HepG2 (cell line): Measurements from ENCODE around the gene ZBTB7B. TPM values are rescaled to one million over a fixed set of nuclear protein-coding genes. Genes with fewer than 3 reads are reported as not detected.

ENCODE experiments used
- HMGA1 ChIP-seq: sonication (generic); formaldehyde crosslinking; conservative IDR thresholded peaks from 2 replicates; pipeline ENCODE4 v1.4.0; 2020; ENCODE audit warnings: missing genetic modification reagents
- HNRNPH1 ChIP-seq: fragments of 200-400 bp; formaldehyde crosslinking; optimal IDR thresholded peaks from 2 replicates; pipeline ENCODE3; 2017; ENCODE audit warnings: mild to moderate bottlenecking, low read depth, low read length
- HOXA3 ChIP-seq: sonication (generic); formaldehyde crosslinking; IDR thresholded peaks from 2 replicates; pipeline ENCODE4 v1.5.0; 2020; ENCODE audit warnings: missing genetic modification reagents
- KLF16 ChIP-seq, 2 experiments: sonication (generic) in 1 of 2; formaldehyde crosslinking in 1 of 2; IDR thresholded peaks; 2 replicates each; pipeline versions ENCODE4 v1.6.1 to v1.8.0; 2016 to 2023; ENCODE audit warnings: missing genetic modification reagents in 2 of 2, missing compliant biosample characterization in 1 of 2
- MXI1 ChIP-seq: IDR thresholded peaks from 3 replicates; pipeline ENCODE4 v1.6.1; 2012; ENCODE audit warnings: low read depth, low read length, inconsistent platforms, borderline replicate concordance
- NAIF1 ChIP-seq: sonication (generic); formaldehyde crosslinking; IDR thresholded peaks from 2 replicates; pipeline ENCODE4 v1.5.0; 2020; ENCODE audit warnings: mild to moderate bottlenecking, missing genetic modification reagents, borderline replicate concordance
- NFATC3 ChIP-seq: sonication (generic); formaldehyde crosslinking; IDR thresholded peaks from 2 replicates; pipeline ENCODE4 v1.5.1; 2020; ENCODE audit warnings: mild to moderate bottlenecking, missing genetic modification reagents
- PATZ1 ChIP-seq: sonication (generic); formaldehyde crosslinking; IDR thresholded peaks from 2 replicates; pipeline ENCODE4 v1.4.0; 2020; ENCODE audit warnings: missing genetic modification reagents
- SRY ChIP-seq: sonication (generic); formaldehyde crosslinking; IDR thresholded peaks from 2 replicates; pipeline ENCODE4 v1.8.0; 2022; ENCODE audit warnings: mild to moderate bottlenecking, missing genetic modification reagents
- YY1 ChIP-seq: IDR thresholded peaks from 2 replicates; pipeline ENCODE4 v1.6.1; 2011; ENCODE audit warnings: low read length, low read depth, moderate library complexity, mild to moderate bottlenecking; ENCODE audit not compliant: insufficient read depth, insufficient replicate concordance
- ZC3H13 ChIP-seq: sonication (generic); formaldehyde crosslinking; IDR thresholded peaks from 2 replicates; pipeline ENCODE4 v1.8.1; 2023; ENCODE audit warnings: mild to moderate bottlenecking, missing genetic modification reagents, moderate library complexity
- ZKSCAN5 ChIP-seq: sonication (generic); formaldehyde crosslinking; IDR thresholded peaks from 2 replicates; pipeline ENCODE4 v1.5.1; 2020; ENCODE audit warnings: mild to moderate bottlenecking, missing genetic modification reagents
- ZNF256 ChIP-seq: sonication (generic); formaldehyde crosslinking; conservative IDR thresholded peaks from 2 replicates; pipeline ENCODE4 v1.4.0; 2020; ENCODE audit warnings: missing genetic modification reagents
- ZNF382 ChIP-seq: sonication (generic); formaldehyde crosslinking; IDR thresholded peaks from 2 replicates; pipeline ENCODE4 v1.5.0; 2020; ENCODE audit warnings: missing genetic modification reagents, mild to moderate bottlenecking, borderline replicate concordance
- ZNF577 ChIP-seq: sonication (generic); formaldehyde crosslinking; IDR thresholded peaks from 2 replicates; pipeline ENCODE4 v1.4.0; 2020; ENCODE audit warnings: mild to moderate bottlenecking, low read depth, missing genetic modification reagents, borderline replicate concordance
- ZNF652 ChIP-seq: IDR thresholded peaks from 2 replicates; pipeline ENCODE4 v1.6.1; 2016; ENCODE audit warnings: low read depth, borderline replicate concordance
- ZNF720 ChIP-seq: sonication (generic); formaldehyde crosslinking; IDR thresholded peaks from 2 replicates; pipeline ENCODE4 v1.4.0; 2020; ENCODE audit warnings: missing genetic modification reagents
- ZNF776 ChIP-seq: sonication (generic); formaldehyde crosslinking; IDR thresholded peaks from 2 replicates; pipeline ENCODE4 v1.4.0; 2020; ENCODE audit warnings: mild to moderate bottlenecking, missing genetic modification reagents
- ZNF792 ChIP-seq: IDR thresholded peaks from 2 replicates; pipeline ENCODE4 v1.6.1; 2016
- polyA plus RNA-seq, 8 experiments: library from polyadenylated mRNA; depleted of rRNA in 3 of 8; stranded (reverse) in 7 of 8; unstranded in 1 of 8; fragments of >200 nt; fragmentation: Illumina TruSeq in 4 of 8; extraction: Trizol in 4 of 8; gene quantifications; 2 replicates each; pipeline versions ENCODE4 v1.2.1 to v1.2.3, GENCODE V29; 2011 to 2016; ENCODE audit warnings: low read depth in 4 of 8, missing spikeins in 1 of 8, mixed read lengths in 1 of 8; ENCODE audit not compliant: insufficient read depth in 1 of 8
- total RNA-seq, 5 experiments: library from RNA; depleted of rRNA; stranded (reverse); fragments of >200 nt; fragmentation: Illumina TruSeq; extraction: Trizol; gene quantifications; 2 replicates each; pipeline ENCODE4 v1.2.3, GENCODE V29; 2016; ENCODE audit warnings: low read depth in 1 of 5
- TF ChIP-seq, protein P1 (sequence below): IDR thresholded peaks from 2 replicates; pipeline ENCODE4 v1.6.1; 2012; ENCODE audit warnings: inconsistent platforms
- TF ChIP-seq, protein P2 (sequence below): IDR thresholded peaks from 2 replicates; pipeline ENCODE4 v1.6.1; 2016; ENCODE audit warnings: missing biosample characterization, missing genetic modification reagents, low read depth
- TF ChIP-seq, protein P3 (sequence below): sonication (generic); formaldehyde crosslinking; IDR thresholded peaks from 2 replicates; pipeline ENCODE4 v1.8.1; 2023; ENCODE audit warnings: mild to moderate bottlenecking, moderate library complexity, missing genetic modification reagents
- TF ChIP-seq, protein P4 (sequence below): sonication (generic); formaldehyde crosslinking; IDR thresholded peaks from 2 replicates; pipeline ENCODE4 v1.4.0; 2020; ENCODE audit warnings: missing genetic modification reagents

The ZBTB7B gene
- total and polyA plus RNA-seq, 2 of the 13 experiments (the other 11 are each of a cell fraction or from before 2014, with no cell fraction given), result 15.5 to 17.5 TPM

- no peak for TF ChIP-seq HOXA3 (CRISPR knock-in tag)
- TF ChIP-seq ZNF382, result no peak
- TF ChIP-seq, protein P1, sequence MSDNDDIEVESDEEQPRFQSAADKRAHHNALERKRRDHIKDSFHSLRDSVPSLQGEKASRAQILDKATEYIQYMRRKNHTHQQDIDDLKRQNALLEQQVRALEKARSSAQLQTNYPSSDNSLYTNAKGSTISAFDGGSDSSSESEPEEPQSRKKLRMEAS, result no peak
- TF ChIP-seq SRY, result no peak
- TF ChIP-seq, protein P2, sequence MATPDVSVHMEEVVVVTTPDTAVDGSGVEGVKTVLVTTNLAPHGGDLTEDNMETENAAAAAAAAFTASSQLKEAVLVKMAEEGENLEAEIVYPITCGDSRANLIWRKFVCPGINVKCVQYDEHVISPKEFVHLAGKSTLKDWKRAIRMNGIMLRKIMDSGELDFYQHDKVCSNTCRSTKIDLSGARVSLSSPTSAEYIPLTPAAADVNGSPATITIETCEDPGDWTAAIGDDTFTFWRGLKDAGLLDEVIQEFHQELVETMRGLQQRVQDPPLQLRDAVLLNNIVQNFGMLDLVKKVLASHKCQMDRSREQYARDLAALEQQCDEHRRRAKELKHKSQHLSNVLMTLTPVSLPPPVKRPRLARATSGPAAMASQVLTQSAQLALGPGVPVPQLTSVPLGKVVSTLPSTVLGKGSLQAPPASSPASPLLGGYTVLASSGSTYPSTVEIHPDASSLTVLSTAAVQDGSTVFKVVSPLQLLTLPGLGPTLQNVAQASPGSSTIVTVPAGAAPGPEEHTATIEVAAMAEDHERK (CRISPR knock-in tag), result no peak
- no peak for TF ChIP-seq ZNF792
- no peak for TF ChIP-seq ZNF652 (CRISPR knock-in tag)
- TF ChIP-seq HNRNPH1, result no peak
- TF ChIP-seq KLF16 (CRISPR knock-in tag; IDR thresholded peaks at IDR 0.05), result peak in 1 of 2 experiments; percentile 22; a peak in 1 of 4 replicates
- peak; percentile 22; the same call in 1 of the 3 replicates for TF ChIP-seq MXI1
- TF ChIP-seq, protein P3, sequence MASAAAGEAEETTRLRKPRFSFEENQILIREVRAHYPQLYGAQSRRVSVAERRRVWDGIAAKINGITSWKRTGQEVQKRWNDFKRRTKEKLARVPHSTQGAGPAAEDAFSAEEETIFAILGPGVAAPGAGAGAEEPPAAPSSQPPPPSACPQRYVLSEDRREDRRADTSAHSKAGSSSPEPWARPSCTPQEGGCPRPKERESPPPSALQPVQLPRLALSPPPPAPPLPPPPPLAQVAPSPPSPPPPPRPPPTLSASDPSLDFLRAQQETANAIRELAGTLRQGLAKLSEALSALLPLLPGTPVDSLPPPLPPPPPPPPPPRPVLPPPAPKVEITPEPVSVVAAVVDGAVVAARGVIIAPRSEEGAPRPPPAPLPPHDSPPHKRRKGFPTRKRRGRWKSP (CRISPR knock-in tag), result no peak
- no peak for TF ChIP-seq ZKSCAN5 (CRISPR knock-in tag)
- 0 out of 2 replicates have a peak, but pooled peaks have one; percentile 43 for TF ChIP-seq PATZ1 (CRISPR knock-in tag)
- TF ChIP-seq ZNF776 (CRISPR knock-in tag), result no peak
- no peak for TF ChIP-seq HMGA1 (CRISPR knock-in tag)
- no peak for TF ChIP-seq ZNF577
- TF ChIP-seq NAIF1 (CRISPR knock-in tag), result no peak
- no peak for TF ChIP-seq ZC3H13
- no peak for TF ChIP-seq ZNF720 (CRISPR knock-in tag)
- peak; percentile 32 for TF ChIP-seq YY1
- no peak for TF ChIP-seq NFATC3 (CRISPR knock-in tag)
- TF ChIP-seq, protein P4, sequence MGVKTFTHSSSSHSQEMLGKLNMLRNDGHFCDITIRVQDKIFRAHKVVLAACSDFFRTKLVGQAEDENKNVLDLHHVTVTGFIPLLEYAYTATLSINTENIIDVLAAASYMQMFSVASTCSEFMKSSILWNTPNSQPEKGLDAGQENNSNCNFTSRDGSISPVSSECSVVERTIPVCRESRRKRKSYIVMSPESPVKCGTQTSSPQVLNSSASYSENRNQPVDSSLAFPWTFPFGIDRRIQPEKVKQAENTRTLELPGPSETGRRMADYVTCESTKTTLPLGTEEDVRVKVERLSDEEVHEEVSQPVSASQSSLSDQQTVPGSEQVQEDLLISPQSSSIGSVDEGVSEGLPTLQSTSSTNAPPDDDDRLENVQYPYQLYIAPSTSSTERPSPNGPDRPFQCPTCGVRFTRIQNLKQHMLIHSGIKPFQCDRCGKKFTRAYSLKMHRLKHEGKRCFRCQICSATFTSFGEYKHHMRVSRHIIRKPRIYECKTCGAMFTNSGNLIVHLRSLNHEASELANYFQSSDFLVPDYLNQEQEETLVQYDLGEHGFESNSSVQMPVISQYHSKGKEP (CRISPR knock-in tag), result no peak
- TF ChIP-seq ZNF256 (CRISPR knock-in tag), result no peak
Observed at GRCh38 chr1:154975409-154976059, 27.1 kb upstream of the ZBTB7B start (continued).
